ENCODE results near the gene DIS3L2.
"Not testable (repeated sequence)": the region's sequence is repeated elsewhere in the genome, so short reads cannot be mapped to it uniquely, and the experiment has no call there.

Gene DIS3L2

DNA sequence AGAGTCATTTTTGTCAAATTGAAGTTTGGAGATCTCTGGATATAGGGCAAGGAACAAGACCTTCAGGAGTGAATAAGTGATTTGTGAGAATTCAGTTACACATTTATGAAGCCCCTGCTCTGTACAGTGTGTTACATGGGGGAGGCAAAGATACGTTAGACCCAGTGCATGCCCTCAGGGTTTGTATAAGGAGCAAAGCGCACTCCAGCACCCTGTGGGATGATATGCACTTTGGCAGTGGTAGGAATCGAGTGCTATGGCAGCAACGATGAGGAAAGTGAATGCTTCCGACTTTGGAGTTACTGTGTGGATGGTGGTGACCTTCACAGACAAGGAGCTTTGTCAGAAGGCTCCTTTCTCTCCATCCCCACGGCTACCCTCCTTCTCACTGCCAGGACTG is 342.7 kb downstream of the DIS3L2 start:
- DNase-seq (ENCODE audit: insufficient read length): no peak
- no peak for TF ChIP-seq TAF1 (IDR thresholded peaks at IDR 0.05; ENCODE audit: borderline replicate concordance, low read depth, low read length)
- no peak for TF ChIP-seq POLR2AphosphoS5 (IDR thresholded peaks at IDR 0.05; ENCODE audit: low read depth, low read length)
- TF ChIP-seq POLR2A (IDR thresholded peaks at IDR 0.05; ENCODE audit: low read depth, low read length): no peak
- FAIRE-seq: no peak

DNA sequence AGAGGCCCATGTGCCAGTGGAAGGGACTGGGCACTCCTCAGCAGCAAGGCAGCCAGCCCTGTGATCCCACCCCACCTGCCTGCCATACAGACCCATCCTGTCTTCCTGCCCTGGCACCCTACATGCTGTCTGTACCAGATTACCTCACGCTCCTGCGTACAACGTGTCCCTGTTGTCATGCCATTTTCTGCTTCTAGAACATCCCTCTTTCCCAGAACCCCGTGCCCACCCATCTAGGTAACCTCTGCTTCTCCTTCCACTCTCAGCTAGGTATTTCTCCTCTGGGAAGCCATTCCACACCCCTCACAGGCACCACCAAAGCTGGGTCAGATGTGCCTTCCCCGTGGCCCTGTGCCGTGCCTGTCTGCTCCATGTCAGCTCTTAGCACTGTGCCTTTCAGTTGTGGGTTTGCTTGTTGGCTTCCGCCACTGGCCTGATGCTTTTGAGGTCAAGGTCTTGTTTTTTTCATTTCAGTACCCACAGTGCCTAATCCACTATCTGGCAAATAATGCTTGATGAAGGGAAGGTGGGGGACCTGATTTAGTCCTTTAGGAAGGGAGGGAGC is 345.3 kb downstream of the DIS3L2 start:
- FAIRE-seq: no peak
- no peak for DNase-seq (ENCODE audit: insufficient read length)
- no peak for TF ChIP-seq POLR2A (IDR thresholded peaks at IDR 0.05; ENCODE audit: low read depth, low read length)
- no peak for TF ChIP-seq TAF1 (IDR thresholded peaks at IDR 0.05; ENCODE audit: borderline replicate concordance, low read depth, low read length)
- TF ChIP-seq POLR2AphosphoS5 (IDR thresholded peaks at IDR 0.05; ENCODE audit: low read depth, low read length): no peak

DNA sequence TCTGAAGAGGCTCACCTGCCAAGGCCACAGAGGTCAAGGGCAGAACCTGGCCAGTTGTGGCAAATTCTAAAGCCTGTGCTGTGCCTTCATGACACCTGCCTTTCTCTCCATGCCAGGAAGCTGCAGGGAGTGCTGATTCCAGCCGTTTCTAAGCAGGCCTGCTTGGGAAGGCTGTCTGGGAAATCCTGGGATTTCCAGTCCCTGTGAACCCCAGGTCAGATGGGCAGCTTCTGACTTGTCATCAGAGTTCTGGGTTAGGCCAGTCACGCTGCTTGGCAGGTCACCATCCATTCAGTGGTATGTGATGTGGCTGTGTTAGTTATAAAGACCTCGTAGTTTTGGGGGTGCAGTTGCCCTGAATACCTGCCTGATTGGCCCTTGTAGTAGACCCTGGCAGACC is 346.3 kb downstream of the DIS3L2 start:
- DNase-seq (ENCODE audit: insufficient read length) (no peak), FAIRE-seq (no peak)
- no peak for TF ChIP-seq POLR2AphosphoS5 (IDR thresholded peaks at IDR 0.05; ENCODE audit: low read depth, low read length)
- no peak for TF ChIP-seq POLR2A (IDR thresholded peaks at IDR 0.05; ENCODE audit: low read depth, low read length)

- TF ChIP-seq POLR2AphosphoS5 (IDR thresholded peaks at IDR 0.05; ENCODE audit: low read depth, low read length): no peak
- TF ChIP-seq POLR2A (IDR thresholded peaks at IDR 0.05; ENCODE audit: low read depth, low read length): no peak
- TF ChIP-seq TAF1 (IDR thresholded peaks at IDR 0.05; ENCODE audit: borderline replicate concordance, low read depth, low read length): no peak
- DNase-seq (ENCODE audit: insufficient read length): no peak
- no peak for FAIRE-seq
Observed at GRCh38 chr2:232308986-232309385, 347.5 kb downstream of the DIS3L2 start.

DNA sequence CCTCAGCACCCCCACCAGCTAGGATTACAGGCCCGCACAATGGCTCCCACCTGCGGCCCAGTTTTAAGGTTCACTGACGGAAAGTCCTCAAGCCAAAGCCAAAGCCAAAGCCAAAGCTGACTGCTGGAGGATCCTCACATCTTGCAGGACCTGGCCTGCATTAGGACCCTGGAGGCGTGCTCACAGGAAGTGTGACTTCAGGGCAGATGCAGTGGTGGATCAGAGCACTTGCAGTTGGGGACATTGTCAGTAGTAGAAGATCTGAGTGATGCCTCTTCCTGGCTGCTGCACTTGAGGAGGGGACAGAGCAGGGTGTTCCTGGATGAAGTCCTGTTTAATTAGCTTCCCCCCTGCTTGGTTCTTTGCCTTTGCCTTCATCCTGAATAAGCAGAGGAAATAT is 348.1 kb downstream of the DIS3L2 start:
- DNase-seq (ENCODE audit: insufficient read length) (no peak), FAIRE-seq (no peak)
- no peak for TF ChIP-seq TAF1 (IDR thresholded peaks at IDR 0.05; ENCODE audit: borderline replicate concordance, low read depth, low read length)
- no peak for TF ChIP-seq POLR2AphosphoS5 (IDR thresholded peaks at IDR 0.05; ENCODE audit: low read depth, low read length)
- TF ChIP-seq POLR2A (IDR thresholded peaks at IDR 0.05; ENCODE audit: low read depth, low read length): no peak

DNA sequence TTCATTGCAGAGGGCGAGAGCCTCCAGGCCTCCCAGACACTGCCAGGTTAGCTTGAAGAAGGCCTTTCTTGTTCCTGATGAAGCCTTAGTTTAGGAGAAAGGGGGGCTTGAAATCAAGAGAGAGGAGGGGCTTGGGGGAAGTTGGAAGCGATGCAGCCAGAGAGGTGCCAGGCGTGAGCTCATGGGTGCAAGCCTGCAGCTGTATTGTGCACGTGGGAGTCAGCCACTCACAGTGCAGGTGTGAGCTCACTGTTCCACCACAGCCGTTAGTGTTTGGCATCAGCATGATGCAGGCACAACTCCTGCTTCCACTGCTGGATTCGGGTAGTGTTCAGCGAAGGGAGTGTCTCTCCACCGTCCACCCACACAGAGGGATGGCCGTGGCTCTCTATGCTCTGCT is 348.6 kb downstream of the DIS3L2 start:
- FAIRE-seq (no peak), DNase-seq (ENCODE audit: insufficient read length) (no peak)
- TF ChIP-seq POLR2A (IDR thresholded peaks at IDR 0.05; ENCODE audit: low read depth, low read length) (no peak), POLR2AphosphoS5 (IDR thresholded peaks at IDR 0.05; ENCODE audit: low read depth, low read length) (no peak), TAF1 (IDR thresholded peaks at IDR 0.05; ENCODE audit: borderline replicate concordance, low read depth, low read length) (no peak)

DNA sequence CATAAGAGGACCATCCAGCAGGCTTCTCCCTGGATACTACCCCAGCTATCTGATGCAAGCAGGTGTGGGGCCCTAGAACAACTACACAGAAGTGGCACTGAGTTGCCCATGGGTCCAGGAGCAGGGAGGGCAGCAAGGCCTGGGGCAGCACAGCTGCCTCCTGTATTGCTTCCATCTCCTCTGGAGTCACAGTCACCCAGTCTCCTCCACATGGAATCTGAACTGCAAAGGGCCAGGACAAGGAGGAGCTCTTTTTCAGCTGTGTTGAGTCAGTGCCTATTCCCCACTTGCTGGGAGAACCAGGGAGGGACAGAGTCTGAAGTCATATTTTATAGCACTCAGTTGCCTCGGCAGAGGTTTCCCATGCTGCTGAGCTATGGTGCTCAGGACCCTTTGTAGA is 349.2 kb downstream of the DIS3L2 start:
- no peak for DNase-seq (ENCODE audit: insufficient read length)
- TF ChIP-seq POLR2AphosphoS5 (IDR thresholded peaks at IDR 0.05; ENCODE audit: low read depth, low read length) (no peak), POLR2A (IDR thresholded peaks at IDR 0.05; ENCODE audit: low read depth, low read length) (no peak), TAF1 (IDR thresholded peaks at IDR 0.05; ENCODE audit: borderline replicate concordance, low read depth, low read length) (no peak)
- FAIRE-seq: no peak

DNA sequence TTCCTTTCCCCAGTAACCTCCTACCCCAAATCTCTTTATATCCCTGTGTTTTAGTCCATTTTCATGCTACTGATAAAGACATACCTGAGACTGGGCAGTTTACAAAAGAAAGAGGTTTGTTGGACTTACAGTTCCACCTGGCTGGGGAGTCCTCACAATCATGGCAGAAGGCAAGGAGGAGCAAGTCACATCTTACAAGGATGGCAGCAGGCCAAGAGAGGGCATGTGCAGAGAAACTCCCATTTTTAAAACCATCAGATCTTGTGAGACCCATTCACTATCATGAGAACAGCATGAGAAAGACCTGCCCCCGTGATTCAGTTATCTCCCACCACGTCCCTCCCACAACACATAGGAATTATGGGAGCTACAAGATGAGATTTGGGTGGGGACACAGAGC is 352.1 kb downstream of the DIS3L2 start:
- not testable (repeated sequence) for FAIRE-seq; DNase-seq (ENCODE audit: insufficient read length)

DNA sequence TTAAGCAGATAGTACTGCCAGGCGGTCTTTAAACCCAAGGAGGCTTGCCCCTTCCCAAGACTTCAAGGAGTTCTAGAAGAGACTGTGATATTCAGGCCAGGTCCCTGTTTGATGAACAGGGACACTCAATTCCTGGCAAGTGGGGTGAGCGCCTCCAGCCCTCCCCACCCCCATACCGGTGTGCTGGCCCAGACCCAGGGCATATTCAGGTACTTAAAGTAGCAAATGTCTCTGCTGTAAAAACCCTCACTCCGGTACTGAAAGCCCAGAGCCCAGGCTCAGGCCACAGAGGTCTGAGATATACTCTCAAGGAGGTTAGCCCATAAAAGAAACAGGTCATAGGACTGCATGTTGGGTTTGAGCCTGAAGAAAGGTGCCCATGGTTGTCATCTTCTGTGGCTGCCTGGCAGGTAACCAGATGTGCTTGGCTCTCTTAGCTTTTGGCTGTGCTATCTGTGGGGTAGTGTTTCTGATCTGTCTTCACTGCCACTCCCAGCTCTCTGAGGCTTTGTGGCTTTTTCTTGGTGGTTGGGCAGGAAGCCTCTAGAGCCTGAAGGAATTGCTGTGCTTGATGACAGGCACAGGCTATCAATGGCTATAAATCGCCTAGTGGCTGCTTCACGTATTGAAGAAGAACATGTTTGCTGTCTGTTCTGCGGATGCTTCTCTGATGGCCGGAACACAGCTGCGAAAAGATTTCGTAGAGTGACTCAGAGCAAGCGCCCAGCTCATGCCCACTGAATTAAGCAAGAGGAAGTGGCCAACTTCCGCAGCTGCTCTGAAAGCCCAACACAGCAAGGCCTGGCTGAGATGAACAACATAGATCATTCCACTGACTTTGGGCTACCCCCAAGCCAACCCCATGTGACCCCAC is 353.8 kb downstream of the DIS3L2 start:
- DNase-seq (ENCODE audit: insufficient read length) (peak; percentile 45), FAIRE-seq (no peak)
- TF ChIP-seq POLR2AphosphoS5 (IDR thresholded peaks at IDR 0.05; ENCODE audit: low read depth, low read length) (no peak), TAF1 (IDR thresholded peaks at IDR 0.05; ENCODE audit: borderline replicate concordance, low read depth, low read length) (no peak), POLR2A (IDR thresholded peaks at IDR 0.05; ENCODE audit: low read depth, low read length) (no peak)

- FAIRE-seq (no peak), DNase-seq (ENCODE audit: insufficient read length) (no peak)
- no peak for TF ChIP-seq TAF1 (IDR thresholded peaks at IDR 0.05; ENCODE audit: borderline replicate concordance, low read depth, low read length)
- TF ChIP-seq POLR2A (IDR thresholded peaks at IDR 0.05; ENCODE audit: low read depth, low read length): no peak
- TF ChIP-seq POLR2AphosphoS5 (IDR thresholded peaks at IDR 0.05; ENCODE audit: low read depth, low read length): no peak
Observed at GRCh38 chr2:232315923-232316299, 354.4 kb downstream of the DIS3L2 start.

DNA sequence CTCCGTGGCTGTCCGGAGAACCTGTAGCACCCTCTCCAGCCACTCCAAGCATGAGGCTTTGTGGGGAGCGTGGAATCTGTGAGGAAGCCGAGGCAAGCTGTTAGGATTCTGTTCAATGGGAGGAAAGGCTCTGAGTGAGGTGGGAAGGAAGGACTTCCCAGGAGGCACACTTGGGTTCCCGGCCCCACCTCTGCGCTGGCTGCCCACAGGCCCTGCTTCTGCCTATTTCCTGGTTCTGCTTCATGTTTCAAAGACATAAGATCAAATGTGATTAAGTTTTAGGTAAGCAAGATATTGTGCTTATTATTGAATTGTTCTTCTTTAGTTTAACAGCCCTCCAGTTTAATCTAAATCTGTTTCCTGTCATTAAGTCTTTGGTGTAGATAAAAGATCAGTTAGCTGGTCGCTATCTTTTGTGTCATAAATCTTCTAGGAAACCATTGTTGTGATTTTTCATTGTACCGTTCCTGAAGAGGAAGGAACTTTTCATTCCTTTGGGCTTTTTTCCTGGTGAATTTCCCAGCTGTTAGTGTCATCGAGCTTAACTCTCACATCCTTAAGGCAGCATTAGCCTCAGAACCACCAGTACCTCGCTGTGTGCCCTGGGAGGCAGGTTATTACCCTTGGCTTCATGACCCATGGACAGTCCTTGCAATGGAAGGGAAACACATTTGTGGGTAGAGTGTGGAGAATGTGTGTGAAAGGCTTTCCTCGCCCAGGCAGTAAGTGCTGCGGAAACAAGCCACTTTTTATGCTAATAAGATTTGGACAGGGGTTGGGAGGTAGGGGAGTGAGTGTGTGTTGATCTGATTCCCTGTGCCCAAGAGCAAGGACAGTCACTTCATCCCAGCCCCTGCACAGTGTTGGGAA is 355.2 kb downstream of the DIS3L2 start:
- DNase-seq (ENCODE audit: insufficient read length): no peak
- TF ChIP-seq POLR2A (IDR thresholded peaks at IDR 0.05; ENCODE audit: low read depth, low read length) (no peak), POLR2AphosphoS5 (IDR thresholded peaks at IDR 0.05; ENCODE audit: low read depth, low read length) (no peak), TAF1 (IDR thresholded peaks at IDR 0.05; ENCODE audit: borderline replicate concordance, low read depth, low read length) (no peak)
- FAIRE-seq: no peak

Data from GM12892 (cell line).